Epithelial cell of prostate (primary cell): ENCODE data around the gene KRT14.

Source experiments
- DNase-seq: peaks from one replicate; pipeline ENCODE4 v3.0.0-alpha.2; 2011; ENCODE audit warnings: low read depth, low spot score
- H3K27ac ChIP-seq: fragments of 450-650 bp; 2 replicates; pipeline ENCODE4 v1.5.1; 2017; ENCODE audit warnings: mild to moderate bottlenecking

KRT14 gene

DNA sequence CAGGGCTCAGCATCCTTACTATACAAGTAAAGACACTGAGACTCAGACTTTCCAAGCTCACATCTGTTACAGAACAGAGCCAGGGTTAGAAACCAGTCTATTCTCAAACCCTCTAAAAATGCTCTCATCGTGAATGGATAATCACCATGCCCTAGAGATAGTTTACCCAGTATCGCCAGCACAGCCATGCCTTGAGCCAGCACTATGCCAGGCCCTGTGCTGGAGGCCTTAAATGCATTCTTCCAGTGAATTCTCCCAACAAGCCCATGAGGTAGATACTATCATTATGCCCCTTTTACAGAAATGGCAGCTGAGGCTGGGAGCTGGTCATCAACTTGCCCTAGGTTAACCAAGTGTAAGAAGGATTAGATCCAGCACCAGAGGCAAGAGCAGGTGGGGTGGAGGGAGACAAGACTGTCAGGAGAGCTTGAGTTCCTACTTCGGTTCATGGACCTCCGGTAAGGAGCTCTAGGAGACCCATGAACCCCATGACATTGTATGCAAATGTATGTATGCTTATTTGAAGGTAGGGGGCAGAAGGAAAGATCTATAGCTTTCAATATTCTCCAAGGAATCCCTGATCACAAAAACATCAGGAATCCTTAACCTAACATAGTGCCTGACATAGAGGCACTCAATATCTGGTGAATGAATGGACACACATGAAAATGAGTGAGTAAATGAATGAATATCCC is 5.2 kb downstream of the KRT14 start:
- peak; percentile 55 for DNase-seq
- peak overlapping the region; percentile 98 for H3K27ac ChIP-seq

DNA sequence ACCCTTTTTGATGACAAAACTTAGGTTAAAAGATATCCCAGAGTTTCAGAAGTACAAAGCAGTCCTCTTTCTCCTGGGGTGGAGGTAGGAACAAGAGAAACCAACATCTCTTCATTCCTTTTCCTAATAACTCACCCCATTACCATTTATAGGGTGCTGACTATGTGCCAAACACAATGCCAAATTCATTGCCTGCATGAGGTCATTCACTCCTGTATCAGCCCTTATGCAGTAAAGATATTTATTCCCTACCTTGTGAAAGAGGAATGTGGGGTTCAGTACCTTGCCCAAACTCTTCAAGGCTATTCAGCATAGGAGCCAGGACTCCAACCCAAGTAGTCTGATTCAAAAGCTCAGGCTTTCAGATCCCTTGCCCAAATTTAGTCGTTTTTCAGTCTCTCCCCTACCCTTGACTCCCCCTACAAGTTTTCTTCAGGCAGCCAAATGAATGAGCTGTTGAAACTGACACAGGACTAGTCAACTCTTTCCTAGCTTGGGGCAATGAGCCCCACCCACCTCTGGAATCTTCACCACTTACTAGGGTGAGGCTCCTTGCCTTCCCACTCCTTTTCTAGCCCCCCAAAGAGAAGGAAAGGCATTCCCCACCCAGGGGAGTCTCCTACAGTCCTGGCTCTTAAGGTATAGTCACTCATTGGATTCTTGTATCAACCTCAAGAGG is 5.9 kb downstream of the KRT14 start:
- peak overlapping the region; percentile 98 for H3K27ac ChIP-seq
- DNase-seq = peak; percentile 82

DNA sequence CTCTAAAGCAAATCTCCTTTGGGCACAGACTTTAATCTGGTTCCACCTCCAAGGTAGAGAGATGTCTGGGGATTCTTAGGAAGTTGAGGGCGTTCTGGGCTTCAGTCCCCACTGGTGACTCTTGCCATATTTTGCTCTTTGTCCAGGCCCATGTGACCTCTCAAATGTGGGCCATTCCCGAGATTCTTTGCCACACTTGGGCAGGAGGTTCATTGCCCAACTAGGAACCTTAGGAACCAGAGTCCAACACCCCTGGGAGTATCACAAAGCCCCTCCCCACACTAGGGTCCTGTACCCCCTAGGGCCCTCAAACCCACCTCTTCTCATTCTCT is 6.5 kb downstream of the KRT14 start:
- peak; percentile 22 for DNase-seq

DNA sequence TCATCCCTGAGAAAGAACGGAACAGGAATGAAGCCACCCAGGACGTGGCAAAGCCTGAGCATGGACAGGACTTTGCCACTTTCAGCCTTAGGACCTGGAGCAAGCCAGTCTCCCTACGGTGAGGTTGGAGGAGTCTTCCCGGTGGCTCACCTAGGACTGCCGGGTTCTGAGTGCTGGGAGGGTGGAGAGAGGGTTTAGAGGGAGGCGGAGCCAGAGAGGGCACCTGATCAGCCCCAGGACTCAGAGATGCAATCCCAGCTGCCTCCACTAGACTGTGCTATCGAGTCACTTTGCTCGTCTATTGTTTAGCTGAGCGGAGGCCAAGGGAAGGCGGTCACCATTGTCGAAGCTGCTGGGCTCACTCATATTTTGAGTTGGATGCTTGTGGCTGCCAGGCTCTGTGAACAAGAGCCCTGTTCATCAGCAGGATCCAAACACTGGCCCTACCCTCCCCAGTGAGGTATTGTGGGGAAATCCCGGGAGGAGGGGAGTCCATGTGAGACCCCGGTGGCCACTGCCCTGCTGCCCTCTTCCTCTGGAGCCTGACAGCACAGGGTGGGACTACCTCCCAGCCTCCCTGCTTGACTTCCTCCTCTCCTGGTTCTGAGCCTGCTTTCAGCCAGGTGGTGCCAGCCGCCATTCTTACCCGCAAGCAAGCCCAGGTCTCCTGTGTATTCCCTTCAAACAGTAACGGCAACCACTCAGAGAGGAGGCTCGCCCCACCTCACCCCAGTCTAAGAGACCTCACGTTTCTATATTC is 7.0 kb downstream of the KRT14 start:
- peak overlapping the region; percentile 98 for H3K27ac ChIP-seq
- DNase-seq = peak; percentile 78

More for the DNA sequence above, 6.5 kb downstream of the KRT14 start:
- peak overlapping the region; percentile 98 for H3K27ac ChIP-seq

DNA sequence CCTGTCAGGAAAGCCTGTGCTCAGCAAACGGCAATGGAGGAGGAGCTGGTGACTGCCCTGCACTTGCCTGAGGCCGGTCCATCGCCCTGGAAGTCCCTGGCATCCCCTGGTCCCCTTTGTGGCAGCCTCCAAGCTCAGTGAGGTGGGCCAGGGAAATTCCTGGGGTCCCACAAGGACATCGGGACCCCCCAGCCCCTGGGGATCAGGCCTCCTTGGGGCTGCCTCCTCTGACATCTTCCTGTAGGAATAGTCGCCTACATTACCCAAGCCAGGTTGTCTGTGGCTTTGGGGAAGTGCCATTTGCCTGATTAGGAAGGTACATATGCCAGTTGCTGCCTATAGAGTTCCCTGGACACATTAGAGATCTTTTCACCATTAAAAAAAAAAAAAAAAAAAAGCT is 7.7 kb downstream of the KRT14 start:
- peak overlapping the region; percentile 98 for H3K27ac ChIP-seq
- DNase-seq = no peak

DNA sequence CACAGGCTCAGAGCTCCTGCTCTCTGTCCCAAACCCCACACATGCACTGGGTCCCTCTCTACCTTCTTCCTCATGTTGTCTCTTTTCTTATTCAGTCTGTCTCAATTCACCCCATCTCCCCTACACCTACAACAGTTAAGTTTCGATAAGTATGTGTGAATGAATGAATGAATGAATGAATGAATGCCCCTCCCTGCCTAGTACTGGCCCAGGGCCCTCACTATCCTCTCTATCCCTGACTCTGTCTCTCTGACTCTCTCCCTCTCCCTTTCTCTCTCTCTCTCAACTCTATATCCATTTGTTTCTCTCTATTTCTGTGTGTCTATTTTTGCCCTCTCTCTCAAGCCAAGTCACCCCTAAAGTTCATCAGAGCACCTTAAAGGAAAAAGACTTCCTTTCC is 8.2 kb downstream of the KRT14 start:
- peak overlapping the region; percentile 98 for H3K27ac ChIP-seq
- DNase-seq = no peak

DNA sequence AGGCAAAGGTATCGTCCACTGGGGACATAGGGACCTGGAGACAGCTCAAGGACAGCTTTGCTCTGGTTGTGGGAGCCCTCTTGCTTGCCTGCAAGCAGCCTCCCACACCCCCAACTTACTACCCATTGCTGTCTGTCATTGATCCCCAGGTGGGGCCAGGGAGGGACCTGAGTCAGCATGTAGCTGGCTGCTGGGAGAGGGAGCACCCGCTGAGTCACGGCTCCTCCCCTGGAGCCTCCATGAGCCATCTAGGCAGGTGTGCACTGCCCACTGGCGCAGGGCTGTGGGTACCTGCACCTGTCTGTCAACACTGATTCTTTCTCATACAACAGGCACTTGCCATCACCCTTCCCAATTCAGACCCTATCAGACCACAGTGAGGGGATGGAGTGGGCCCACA is 10.0 kb downstream of the KRT14 start:
- peak; percentile 44 for DNase-seq
- H3K27ac ChIP-seq = peak overlapping the region; percentile 5

DNA sequence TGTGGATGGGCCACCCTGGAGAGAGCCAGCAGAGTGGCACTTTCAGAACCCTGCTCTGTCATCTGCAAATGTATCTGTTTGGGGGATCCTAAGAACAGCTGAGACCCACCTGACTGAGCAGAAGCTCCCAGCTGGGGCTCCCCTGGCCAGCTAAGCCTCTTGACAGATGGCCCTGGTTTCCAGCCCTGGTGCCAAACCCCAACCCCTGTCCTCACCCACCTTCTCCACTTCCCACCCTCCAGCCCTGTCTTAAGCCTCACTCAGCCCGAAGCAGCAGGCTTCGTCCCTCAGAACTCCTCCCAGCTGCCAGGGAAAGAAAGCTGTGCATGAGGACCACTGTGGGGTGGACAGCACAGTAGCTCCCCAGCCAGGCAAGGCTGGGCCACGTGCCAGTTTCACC is 11.4 kb downstream of the KRT14 start:
- no peak for DNase-seq
- H3K27ac ChIP-seq = no peak overlapping the region

DNA sequence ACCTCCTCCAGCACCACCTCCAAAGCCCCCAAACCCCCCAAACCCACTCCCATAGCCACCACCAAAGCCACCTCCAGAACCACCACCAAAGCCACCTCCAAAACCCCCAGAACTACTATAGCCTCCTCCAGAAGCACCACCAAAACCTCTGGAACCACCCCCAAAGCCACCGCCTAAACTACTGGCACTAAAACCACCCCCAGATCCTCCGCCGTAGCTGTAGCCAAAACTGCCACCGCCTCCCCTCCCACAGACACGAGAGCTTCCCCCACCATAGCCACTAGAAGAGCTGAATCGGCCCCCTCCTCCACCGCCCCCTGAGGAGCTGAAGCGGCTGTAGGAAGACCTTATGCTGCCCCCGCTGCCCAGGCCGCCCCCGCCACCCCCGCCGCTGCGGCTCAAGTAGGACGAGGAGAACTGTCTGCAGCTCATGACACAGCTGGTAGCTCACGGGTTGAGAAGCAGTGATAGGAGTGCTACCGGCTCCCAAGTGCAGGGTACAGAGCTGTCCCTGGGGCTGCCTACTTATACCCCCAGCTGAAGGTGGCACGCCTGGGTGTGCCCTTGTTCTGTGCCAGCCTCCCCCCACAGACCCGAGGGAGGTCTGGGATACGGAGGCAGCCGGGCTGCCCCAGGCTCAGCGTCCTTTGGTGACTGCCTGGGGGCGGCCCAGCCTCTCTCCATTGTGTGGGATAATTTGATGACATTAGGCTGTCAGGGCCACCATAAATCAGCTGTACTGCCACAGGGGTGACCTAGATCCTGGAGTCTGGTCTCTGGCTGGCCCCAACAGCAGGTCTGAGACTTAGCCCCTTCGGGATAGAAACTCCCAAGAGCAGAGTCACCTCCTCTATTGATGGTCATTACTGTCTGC is 14.9 kb downstream of the KRT14 start, which contains the start of gene KRT9:
TSS of gene KRT9 (minus strand) at position 499 of the 874 bp plus-strand sequence. CDS start at position 432, 67 bp downstream.
- no peak for DNase-seq
- no peak within 1 kb of the TSS for H3K27ac ChIP-seq

DNA sequence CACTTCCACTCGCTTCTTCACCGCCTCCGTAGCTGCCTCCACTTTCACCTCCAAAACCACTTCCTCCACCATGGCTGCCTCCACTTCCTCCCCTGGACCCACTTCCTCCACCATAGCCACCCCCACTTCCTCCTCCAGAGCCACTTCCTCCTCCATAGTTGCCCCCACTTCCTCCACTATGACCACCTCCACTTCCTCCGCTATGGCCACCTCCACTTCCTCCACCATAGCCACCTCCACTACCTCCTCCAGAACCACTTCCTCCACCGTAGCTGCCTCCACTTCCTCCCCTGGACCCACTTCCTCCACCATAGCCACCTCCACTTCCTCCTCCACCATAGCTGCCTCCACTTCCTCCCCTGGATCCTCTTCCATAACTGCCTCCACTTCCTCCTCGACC is 19.4 kb downstream of the KRT14 start:
- no peak overlapping the region for H3K27ac ChIP-seq
- no peak for DNase-seq

DNA sequence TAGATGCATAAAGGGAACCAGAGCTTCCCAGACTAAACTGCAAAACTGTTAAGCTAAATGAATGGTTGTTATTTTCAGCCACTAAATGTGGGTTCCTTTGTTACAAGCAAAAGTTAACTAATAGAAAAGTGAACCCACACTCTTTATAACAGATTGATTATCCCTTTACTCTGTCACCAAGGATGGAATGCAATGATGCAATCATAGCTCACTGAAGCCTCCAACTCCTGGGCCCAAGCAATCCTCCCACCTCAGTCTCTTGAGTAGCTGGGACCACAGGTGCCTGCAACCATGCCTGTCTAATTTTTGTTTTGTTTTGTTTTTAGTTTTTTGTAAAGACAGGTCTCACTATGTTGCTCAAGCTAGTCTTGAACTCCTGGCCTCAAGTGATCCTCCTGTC is 21.4 kb downstream of the KRT14 start:
- no peak for DNase-seq
- no peak overlapping the region for H3K27ac ChIP-seq

DNA sequence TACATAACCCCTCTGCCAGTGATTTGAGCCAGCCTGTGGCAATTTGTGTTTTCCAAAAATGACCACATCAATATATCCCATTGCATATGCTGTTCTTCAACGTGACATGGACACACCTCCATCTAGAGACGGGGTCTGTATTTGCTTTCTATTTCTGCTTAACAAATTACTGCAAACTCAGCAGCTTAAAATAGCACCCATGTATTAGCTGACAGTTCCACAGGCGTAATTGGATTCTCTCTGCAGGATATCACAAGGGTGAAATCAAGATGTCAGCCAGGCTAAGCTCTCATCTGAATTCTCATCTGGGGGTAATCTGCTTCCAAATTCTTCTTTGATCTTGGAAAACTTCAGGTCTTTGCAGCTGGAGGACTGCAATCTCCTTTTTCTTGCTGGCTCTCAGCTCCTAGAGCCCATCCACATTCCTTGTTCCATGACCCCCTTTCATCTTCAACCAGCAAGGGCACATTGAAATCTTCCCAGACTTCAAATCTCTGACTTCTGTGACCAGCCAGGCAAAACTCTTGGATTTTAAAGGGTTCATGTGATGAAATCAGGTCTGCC is 23.0 kb downstream of the KRT14 start:
- no peak overlapping the region for H3K27ac ChIP-seq

DNA sequence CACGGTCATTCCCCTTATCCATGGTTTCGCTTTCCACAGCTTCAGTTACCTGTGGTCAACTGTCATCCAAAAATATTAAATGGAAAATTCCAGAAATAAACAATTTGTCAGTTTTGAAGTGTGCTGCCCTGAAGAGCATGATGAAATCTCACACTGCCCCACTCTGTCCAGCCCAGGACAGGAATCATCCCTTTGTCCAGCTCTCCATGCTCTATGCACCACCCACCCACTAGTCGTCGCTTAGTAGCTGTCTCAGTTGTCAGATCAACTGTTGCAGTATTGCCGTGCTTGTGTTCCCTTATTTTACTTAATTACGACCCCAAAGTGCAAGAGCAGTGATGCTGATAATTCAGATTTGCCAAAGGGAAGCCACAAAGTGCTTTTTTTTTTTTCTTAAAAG is 25.1 kb downstream of the KRT14 start:
- H3K27ac ChIP-seq = no peak overlapping the region
- DNase-seq = no peak

More for the DNA sequence above, 23.0 kb downstream of the KRT14 start:
- DNase-seq = no peak

DNA sequence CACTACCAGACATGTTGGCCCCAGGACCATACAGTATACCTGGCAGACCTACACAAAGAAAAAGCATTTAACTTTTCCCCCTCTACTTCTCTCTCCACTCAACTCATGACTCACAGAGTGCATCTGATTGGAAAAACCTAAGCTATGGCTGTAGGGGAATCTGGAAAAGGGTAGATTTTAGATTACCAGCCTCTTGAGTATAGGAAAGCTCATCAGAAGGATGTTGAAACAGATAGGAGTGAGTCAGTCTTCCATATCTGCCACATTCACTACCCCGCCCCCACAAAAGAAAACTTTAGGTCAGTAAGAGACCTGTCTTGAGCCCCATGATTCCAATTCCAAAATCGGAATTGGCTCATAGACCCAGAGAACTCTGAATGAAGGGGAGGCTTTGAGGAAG is 27.1 kb downstream of the KRT14 start:
- no peak overlapping the region for H3K27ac ChIP-seq
- DNase-seq = no peak

DNA sequence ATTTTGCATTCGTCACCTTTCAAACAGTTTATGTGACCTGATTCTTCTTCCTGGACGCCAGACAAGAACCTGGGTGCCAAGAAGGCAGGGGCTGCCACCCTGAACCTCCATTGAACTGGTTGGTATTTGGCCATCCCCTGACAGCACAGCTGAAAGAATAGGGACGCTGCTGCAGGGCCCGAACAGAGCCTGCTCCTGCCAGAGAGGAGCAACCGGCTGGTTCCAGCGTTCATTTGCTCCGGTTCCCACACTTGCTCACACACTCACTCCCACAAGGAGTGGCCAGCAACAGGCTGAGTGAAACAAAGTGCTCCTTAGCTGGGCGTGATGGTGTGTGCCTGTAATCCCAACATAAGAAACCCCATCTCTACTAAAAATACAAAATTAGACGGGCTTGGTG is 29.8 kb downstream of the KRT14 start:
- DNase-seq = no peak
- H3K27ac ChIP-seq = no peak overlapping the region

DNA sequence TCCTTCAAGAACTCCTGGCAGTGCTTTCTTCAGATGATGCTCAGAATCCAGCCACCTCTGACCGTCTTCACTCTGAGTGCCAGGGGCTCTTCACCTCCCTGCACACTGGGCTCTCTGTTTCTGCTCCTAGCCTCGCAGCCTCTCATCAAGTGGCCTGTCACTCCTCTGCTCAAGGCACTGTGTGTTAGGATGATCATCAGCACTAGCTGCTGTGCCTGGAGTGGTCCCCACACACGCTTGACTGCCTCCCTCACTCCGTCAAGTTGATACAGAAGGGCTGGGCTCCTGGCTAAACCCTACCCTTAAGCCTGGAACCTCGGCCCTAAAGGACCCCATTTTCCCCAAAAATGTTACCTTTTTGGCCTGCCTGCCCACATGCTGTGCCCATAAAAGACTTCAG is 30.4 kb downstream of the KRT14 start:
- no peak for DNase-seq
- H3K27ac ChIP-seq = no peak overlapping the region

DNA sequence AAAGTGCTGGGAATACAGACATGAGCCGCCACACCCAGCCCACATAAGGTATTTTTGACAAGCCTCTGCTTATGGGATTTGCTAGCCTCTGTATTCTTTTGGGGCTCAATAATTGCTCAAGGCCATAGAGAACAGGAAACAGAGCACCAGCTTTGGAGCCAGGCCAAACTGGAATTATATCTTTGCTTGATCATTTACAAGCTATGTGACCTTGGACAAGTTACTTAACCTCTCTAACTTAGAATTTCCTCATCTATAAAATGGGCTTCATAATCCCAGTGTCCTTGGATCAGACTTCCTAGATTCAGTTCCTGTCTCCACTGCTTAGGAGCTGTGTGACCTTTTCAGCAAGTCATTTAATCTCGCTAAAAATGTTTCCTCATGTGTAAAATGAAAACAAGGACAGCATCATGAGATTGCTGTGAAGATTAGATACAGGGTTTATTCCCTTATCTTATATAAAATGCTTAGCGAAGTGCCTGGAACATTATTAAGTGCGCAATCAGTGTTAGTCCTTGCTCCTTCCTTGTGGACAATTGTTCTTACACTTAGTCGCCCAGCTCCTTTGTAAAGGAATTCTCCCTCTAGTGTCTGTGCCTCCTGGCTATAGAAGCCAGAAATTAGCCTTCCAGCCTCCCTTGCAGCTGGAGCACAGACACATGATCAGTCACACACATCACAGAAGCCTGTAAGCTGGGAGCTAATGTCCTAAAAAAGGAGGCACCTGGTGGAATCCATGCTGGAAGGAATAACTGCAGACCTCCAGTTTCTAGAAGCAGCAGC is 31.4 kb downstream of the KRT14 start:
- DNase-seq = no peak

DNA sequence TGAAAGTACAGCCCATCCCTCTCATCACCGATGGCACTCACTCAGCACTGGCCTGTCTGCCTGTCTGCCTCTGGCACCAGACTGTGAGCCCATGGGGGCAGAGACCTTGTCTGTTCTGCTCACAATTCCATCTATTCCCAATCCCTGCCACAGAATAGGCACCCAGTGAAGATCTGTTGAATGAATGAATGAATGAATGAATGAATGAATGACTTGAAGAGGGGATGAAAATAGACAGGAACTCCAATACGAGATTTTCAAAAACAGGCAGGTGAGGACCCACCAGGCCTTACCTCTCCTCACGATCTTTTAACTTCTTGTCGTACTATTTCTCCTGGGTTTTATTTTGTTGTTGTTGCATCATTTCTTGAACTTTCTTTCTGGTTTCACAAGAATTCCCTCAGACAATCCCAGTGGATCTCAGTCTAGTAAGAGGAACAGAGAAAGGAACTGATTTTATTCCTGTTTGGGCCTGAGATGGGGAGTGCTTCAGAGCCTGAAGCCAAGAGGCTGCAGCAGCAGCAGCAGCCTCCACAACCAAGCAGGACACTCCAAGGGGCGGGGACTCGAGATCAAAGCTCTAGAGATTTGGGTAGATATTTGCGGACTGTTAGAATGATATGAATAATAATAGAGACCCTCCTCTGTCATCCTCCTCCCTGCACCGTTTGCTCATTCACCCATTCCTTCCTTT is 32.6 kb downstream of the KRT14 start:
- no peak for DNase-seq
- H3K27ac ChIP-seq = no peak overlapping the region

More for the DNA sequence above, 31.4 kb downstream of the KRT14 start:
- H3K27ac ChIP-seq = no peak overlapping the region

DNA sequence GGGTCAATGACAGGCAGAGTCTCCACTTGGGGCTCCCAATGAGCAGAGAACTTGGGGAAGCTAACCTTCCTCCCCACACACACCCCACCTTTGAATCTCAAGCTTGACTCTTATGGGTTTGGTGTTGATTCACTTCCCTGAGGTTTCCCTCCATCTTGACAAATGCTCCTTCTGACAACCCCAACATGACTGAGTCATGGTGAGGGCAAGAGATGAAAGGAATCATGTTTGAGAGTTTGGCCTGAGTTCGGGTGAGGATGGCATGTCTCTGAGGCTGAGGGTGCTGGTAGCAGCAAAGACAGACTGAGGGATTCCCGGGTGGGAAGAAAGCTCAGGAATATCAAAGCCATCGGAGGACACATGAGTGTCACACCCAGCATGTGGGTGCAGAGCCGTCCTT is 33.5 kb downstream of the KRT14 start:
- H3K27ac ChIP-seq = no peak overlapping the region
- no peak for DNase-seq
